SH-SY5Y (cell line): ENCODE measurements around the gene B4GALNT3.

Source experiments
- GATA2 ChIP-seq: IDR thresholded peaks from 2 replicates; pipeline ENCODE4 v1.6.1; 2011; ENCODE audit warnings: mild to moderate bottlenecking, low read depth, low read length
- GATA3 ChIP-seq: IDR thresholded peaks from 2 replicates; pipeline ENCODE4 v1.6.1; 2011; ENCODE audit warnings: low read depth, mild to moderate bottlenecking, low read length, moderate library complexity

DNA sequence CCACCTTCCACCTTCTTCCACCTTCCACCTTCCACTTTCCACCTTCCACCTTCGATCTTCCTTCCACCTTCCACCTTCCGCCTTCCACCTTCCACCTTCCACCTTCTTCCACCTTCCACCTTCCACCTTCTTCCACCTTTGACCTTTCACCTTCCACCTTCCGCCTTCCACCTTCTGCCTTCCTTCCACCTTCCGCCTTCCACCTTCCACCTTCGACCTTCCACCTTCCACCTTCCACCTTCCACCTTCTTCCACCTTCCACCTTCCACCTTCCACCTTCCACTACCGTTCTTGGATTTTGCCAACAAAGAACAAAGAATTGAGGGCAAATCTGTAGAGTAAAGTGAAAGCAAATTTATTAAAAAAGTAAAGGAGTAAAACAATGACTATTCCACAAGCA lies 53.2 kb downstream of the B4GALNT3 start:
- TF ChIP-seq GATA3: no peak
- no peak for TF ChIP-seq GATA2
